ENCODE results near the gene DDB1.

Gene DDB1

DNA sequence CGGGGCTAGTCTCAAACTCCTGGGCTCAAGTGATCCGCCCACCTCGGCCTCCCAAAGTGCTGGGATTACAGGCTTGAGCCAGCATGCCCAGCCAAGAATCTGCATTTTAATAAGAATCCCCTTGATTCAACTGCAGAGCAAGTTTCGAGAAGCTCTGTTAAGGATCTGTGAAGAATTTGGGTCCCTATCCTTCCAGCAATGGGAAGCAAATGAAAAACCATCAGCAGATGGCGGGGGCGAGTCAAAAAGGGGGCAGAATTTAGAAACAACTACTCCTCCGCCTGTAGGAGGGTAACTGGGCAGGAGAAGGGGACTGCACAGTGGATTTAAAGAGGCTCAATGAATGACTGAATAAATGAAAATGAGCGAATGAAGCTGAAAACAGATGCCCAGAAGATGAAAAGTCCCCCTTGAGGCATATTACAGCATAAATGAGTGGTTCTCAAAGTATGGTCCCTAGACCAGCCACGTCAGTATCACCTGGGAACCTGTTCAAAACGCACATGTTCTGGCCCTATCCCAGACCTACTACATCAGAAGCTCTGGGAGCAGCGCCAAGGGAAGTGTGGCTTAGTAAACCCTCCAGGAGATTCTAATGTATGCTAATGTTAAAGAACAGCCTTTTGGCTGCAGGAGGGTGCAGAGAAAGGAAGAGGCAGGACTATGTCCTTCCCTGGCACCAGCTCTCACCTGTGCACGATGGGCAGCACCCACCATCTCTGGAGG is 52.8 kb downstream of the DDB1 start:
- DNase-seq (ENCODE audit: low spot score): no peak
- H3K27me3 ChIP-seq (ENCODE audit: insufficient read depth, poor library complexity, severe bottlenecking): no peaks in the 10 kb centered on the region
- no peaks in the 10 kb centered on the region for H3K9me3 ChIP-seq (ENCODE audit: severe bottlenecking)
- TF ChIP-seq, protein P1, sequence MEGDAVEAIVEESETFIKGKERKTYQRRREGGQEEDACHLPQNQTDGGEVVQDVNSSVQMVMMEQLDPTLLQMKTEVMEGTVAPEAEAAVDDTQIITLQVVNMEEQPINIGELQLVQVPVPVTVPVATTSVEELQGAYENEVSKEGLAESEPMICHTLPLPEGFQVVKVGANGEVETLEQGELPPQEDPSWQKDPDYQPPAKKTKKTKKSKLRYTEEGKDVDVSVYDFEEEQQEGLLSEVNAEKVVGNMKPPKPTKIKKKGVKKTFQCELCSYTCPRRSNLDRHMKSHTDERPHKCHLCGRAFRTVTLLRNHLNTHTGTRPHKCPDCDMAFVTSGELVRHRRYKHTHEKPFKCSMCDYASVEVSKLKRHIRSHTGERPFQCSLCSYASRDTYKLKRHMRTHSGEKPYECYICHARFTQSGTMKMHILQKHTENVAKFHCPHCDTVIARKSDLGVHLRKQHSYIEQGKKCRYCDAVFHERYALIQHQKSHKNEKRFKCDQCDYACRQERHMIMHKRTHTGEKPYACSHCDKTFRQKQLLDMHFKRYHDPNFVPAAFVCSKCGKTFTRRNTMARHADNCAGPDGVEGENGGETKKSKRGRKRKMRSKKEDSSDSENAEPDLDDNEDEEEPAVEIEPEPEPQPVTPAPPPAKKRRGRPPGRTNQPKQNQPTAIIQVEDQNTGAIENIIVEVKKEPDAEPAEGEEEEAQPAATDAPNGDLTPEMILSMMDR (IDR thresholded peaks at IDR 0.05; ENCODE audit: poor library complexity, severe bottlenecking): no peak
- H3K36me3 ChIP-seq (ENCODE audit: low read depth): no peaks in the 10 kb centered on the region
- ATAC-seq (ENCODE audit: low read depth): peak; percentile 60
- H3K27ac ChIP-seq (ENCODE audit: poor library complexity, severe bottlenecking): no peak overlapping the region
- peaks cover 6% of the 10 kb centered on the region for H3K4me1 ChIP-seq (ENCODE audit: insufficient read depth, poor library complexity, severe bottlenecking)
- H3K4me3 ChIP-seq (ENCODE audit: severe bottlenecking): no peak overlapping the region

GRCh38 chr11:61278001-61278470 is 54.9 kb downstream of the DDB1 start:
- H3K4me3 ChIP-seq (ENCODE audit: severe bottlenecking): no peak overlapping the region

GRCh38 chr11:61277186-61278000 is 55.5 kb downstream of the DDB1 start:
- H3K27ac ChIP-seq (ENCODE audit: poor library complexity, severe bottlenecking): no peak overlapping the region
- no peaks in the 10 kb centered on the region for H3K27me3 ChIP-seq (ENCODE audit: insufficient read depth, poor library complexity, severe bottlenecking)
- ATAC-seq (ENCODE audit: low read depth) (no peak), DNase-seq (ENCODE audit: low spot score) (no peak)
- H3K4me1 ChIP-seq (ENCODE audit: insufficient read depth, poor library complexity, severe bottlenecking): peaks cover 6% of the 10 kb centered on the region
- TF ChIP-seq, protein P1 (IDR thresholded peaks at IDR 0.05; ENCODE audit: poor library complexity, severe bottlenecking): no peak
- H3K4me3 ChIP-seq (ENCODE audit: severe bottlenecking): no peak overlapping the region
- H3K9me3 ChIP-seq (ENCODE audit: severe bottlenecking): no peaks in the 10 kb centered on the region
- no peaks in the 10 kb centered on the region for H3K36me3 ChIP-seq (ENCODE audit: low read depth)

More at GRCh38 chr11:61278001-61278470, 54.9 kb downstream of the DDB1 start:
- no peaks in the 10 kb centered on the region for H3K9me3 ChIP-seq (ENCODE audit: severe bottlenecking)
- no peaks in the 10 kb centered on the region for H3K27me3 ChIP-seq (ENCODE audit: insufficient read depth, poor library complexity, severe bottlenecking)
- peaks cover 6% of the 10 kb centered on the region for H3K4me1 ChIP-seq (ENCODE audit: insufficient read depth, poor library complexity, severe bottlenecking)
- DNase-seq (ENCODE audit: low spot score) (no peak), ATAC-seq (ENCODE audit: low read depth) (no peak)
- no peaks in the 10 kb centered on the region for H3K36me3 ChIP-seq (ENCODE audit: low read depth)
- H3K27ac ChIP-seq (ENCODE audit: poor library complexity, severe bottlenecking): no peak overlapping the region
- TF ChIP-seq, protein P1 (IDR thresholded peaks at IDR 0.05; ENCODE audit: poor library complexity, severe bottlenecking): no peak

DNA sequence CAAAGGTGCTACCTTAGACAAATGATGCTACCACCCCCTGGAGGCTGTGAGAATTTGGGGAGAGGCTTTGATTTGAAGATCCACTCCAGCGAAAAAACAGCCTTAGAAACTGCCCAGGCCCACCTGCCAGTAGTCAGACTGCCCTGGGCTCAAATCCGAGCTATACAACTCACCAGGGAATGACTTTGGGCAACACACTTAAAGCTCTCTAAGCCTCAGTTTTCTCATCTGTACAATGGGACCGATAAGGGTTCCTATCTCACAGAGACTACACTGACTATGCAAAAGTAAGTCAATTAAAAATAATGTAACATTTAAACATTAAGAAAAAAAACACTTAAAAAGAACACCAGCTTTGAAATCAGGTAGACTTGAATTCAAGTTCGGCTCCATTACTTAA is 57.7 kb downstream of the DDB1 start:
- no peaks in the 10 kb centered on the region for H3K36me3 ChIP-seq (ENCODE audit: low read depth)
- no peak for ATAC-seq (ENCODE audit: low read depth)

More for the DNA sequence above, 57.7 kb downstream of the DDB1 start:
- Histone ChIP-seq H3K27ac (ENCODE audit: poor library complexity, severe bottlenecking) (no peak overlapping the region), H3K9me3 (ENCODE audit: severe bottlenecking) (no peaks in the 10 kb centered on the region), H3K4me1 (ENCODE audit: insufficient read depth, poor library complexity, severe bottlenecking) (no peaks in the 10 kb centered on the region), H3K4me3 (ENCODE audit: severe bottlenecking) (no peak overlapping the region), H3K27me3 (ENCODE audit: insufficient read depth, poor library complexity, severe bottlenecking) (no peaks in the 10 kb centered on the region)
- no peak for DNase-seq (ENCODE audit: low spot score)
- TF ChIP-seq, protein P1 (IDR thresholded peaks at IDR 0.05; ENCODE audit: poor library complexity, severe bottlenecking): no peak
